GM19239 (cell line): ENCODE measurements around the gene DIDO1.

Source experiments
- DNase-seq: peaks from one replicate; pipeline ENCODE4 v3.0.0; 2011; ENCODE audit warnings: low spot score; ENCODE audit not compliant: insufficient read length
- FAIRE-seq: peaks from 2 replicates; lab custom pipeline; 2011; peaks lifted over from hg19 to GRCh38; lab: Jason Lieb, UNC

DIDO1 gene

GRCh38 chr20:62829231-62830230 is 96.8 kb downstream of the DIDO1 start:
- DNase-seq (no peak), FAIRE-seq (no peak)

GRCh38 chr20:62828511-62829230 is 97.6 kb downstream of the DIDO1 start:
- FAIRE-seq: no peak

DNA sequence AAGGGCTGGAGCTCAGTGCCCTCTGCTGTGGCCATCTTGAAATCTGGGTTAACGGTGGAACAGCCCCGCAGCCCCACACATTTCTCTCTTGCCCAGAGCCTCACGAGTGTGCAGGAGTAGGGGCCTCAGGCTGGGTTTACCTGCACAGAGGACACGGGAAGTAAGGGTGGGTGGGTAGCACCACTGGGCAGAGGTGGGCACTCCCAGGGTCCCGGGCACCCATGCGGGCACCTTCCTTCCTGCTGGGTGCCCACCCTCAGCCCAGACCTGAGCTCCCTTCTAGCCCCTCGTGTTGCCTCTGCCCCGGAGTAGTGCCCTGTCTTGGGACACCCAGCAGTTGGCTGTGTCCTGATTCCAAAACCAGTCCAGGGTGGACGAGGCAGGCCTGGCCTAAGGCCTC is 98.3 kb downstream of the DIDO1 start:
- no peak for DNase-seq
- no peak for FAIRE-seq

More at GRCh38 chr20:62828511-62829230, 97.6 kb downstream of the DIDO1 start:
- DNase-seq: no peak
